ENCODE measurements around the gene CNOT8.
"Not testable (repeated sequence)": the region's sequence is repeated elsewhere in the genome, so short reads cannot be mapped to it uniquely, and the experiment has no call there.

The CNOT8 gene

GRCh38 chr5:154858297-154858971 is at the start of gene CNOT8:
TSS of gene CNOT8 (plus strand) at chr5:154858627. CDS start at chr5:154863279, 4,652 bp downstream.
- peak; percentile 95 for DNase-seq (ENCODE audit: low read depth)

GRCh38 chr5:154811239-154811638 is 47.2 kb upstream of the CNOT8 start:
- DNase-seq (ENCODE audit: low read depth) = no peak

DNA sequence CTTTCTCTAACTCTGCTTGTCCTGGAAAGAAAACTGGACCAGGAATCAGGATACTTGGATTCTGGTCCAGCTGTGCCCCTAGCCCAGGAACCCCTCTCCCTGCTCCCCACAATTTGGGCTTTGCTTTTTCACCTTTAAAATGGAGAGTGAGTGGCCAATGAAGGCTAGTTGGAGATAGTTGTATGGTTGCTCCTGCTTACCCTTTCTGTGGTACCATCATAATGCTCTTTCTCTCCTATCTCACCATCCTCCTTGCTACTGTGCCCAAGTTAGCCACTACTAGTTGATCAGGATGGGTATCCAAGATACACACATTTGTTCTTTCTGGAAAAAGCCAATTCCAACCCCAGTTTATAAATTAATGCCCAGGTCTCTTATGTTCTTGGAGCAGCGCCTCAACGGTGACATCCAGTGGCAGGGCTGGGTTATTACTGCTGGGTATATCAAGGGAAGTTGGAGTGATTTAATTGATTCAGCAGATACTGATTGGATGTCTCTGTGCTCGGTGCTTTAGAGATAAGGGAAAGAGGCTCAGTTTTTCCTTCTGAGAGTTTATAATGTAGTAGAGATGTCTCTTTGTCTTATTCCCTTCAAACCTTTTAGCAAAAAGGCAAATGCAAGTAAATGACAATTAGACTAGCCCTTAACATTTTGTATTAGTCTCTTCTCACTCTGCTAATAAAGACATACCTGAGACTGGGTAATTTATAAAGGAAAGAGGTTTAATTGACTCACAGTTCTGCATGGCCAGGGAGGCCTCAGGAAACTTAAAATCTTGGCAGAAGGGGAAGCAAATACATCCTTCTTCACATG is 46.6 kb upstream of the CNOT8 start:
- no peak for DNase-seq (ENCODE audit: low read depth)

DNA sequence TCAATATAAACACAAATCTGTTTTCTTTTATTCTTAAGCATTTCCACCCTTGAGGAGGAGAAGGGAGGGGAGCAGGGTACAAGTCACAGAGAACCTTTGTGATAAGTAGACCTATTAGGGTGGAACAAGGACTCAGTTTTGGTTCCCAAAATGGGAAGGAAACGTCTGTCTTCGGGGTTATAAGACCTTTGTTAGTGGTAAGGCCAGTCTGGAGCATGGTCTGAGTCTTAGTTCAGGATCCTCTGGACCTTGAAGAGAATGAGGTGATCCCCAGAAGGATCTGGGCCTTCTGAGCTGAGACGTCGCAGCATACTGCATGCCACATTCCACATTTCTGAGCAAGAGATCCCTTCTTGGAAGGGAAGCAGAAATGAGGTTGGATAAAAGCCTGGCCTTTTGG is 45.3 kb upstream of the CNOT8 start:
- no peak for DNase-seq (ENCODE audit: low read depth)

DNA sequence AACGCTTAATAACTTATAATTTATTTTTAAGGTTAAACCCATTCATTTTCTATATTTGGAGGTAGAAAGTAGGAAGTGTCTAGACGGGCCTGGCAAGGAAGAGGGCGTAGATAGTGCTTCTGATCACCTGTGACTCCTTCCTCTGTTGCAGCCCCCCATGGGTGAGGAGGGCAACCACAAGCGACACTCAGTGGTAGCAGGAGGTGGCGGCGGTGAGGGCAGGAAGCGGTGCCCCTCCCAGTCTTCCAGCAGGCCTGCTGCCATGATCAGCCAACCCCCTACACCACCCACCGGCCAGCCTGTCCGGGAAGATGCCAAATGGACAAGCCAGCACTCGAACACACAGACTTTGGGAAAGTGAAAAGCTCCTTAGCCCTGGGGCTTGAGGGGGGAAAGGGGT is 44.7 kb upstream of the CNOT8 start:
- DNase-seq (ENCODE audit: low read depth) = no peak

- no peak for DNase-seq (ENCODE audit: low read depth)
Measured at GRCh38 chr5:154815025-154815424, 43.4 kb upstream of the CNOT8 start.

DNA sequence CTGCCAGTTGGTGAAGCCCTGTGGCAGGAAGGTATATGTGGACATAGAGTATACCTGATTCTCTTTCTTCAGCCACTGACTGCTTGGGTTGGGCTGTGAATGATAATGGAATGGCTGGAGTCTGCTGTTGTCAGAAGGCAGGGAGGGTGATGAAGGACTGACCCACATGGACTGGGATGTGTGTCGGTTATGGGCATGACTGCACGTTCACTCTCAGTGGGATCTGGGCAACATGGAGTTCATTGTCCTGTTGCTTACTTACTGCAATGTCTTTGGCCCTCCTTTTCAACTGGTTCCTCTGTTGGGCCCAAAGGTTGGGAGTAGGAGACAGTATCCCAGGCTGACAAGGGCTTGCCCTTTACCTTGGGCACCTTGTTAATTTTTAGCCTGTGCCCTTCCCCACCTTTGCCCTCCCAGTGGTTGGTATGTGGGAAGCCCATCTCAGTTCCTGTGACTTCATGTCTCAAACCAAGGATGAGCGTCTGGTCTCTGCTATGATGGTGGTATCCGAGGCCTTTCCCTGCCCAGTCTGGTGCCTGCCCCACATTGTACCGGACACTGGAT is 42.7 kb upstream of the CNOT8 start:
- no peak for DNase-seq (ENCODE audit: low read depth)

- no peak for DNase-seq (ENCODE audit: low read depth)
Measured at GRCh38 chr5:154816891-154817492, 41.4 kb upstream of the CNOT8 start.

DNA sequence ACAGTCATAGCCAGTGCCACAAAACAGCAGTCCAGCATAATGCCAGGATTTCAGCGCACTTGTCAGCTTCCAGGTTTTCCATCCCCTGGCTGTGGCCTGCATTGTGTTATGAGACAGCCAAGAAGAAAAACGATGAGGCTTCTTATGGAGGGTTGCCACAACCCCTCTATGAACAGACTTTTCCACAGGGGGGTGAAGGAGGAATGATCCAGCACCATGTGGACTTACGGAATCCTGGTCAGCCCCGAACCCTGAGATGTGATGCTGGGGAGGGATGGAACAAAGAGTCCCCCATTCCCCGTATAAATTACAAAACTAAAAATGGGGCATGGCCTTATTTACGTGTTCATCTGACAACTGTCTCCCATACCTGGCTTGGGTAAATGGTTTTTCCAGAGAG is 40.6 kb upstream of the CNOT8 start:
- DNase-seq (ENCODE audit: low read depth) = no peak

- DNase-seq (ENCODE audit: low read depth) = peak; percentile 60
Measured at GRCh38 chr5:154818471-154819116, 39.8 kb upstream of the CNOT8 start.

GRCh38 chr5:154819546-154819945 is 38.9 kb upstream of the CNOT8 start:
- DNase-seq (ENCODE audit: low read depth) = no peak

DNA sequence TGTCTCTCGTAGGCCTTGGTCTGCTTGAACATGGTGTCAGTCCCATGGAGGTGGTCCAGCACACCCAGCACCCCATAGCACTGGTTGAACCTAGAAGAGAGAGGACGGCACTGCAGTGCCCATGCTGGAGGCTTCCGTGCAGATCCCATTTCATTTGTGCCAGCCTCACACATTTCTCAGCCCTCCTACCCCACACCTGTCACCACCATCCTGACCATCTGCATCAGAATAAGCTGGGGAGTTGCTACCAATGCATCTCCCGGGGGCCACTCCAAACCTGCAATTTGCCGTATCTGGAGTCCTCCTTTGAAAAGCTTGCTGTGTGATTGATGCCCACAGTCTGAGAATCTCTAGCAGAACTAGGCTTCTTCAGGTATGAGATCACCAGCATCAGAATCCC is 38.0 kb upstream of the CNOT8 start:
- DNase-seq (ENCODE audit: low read depth) = no peak

GRCh38 chr5:154822896-154823295 is 35.5 kb upstream of the CNOT8 start:
- not testable (repeated sequence) for DNase-seq (ENCODE audit: low read depth)

DNA sequence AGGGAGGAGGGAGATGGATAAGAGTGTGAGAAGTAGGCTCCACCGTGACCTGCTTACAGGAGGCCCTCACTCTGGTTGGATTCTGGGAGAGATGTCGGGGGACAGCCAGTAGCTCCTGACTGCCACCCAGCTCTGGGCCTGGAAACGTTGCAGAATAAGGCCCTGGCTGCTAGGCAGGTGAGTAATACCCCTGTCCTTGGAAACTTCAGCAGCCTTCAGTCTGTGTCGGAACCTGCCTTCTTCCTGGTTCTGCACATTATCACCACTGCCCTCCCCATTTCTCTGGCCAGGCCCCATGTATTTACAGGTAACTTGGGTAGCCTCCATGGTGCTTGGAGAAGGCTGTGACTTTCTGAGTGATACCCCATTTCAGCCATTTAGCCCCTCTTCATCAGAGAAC is 34.8 kb upstream of the CNOT8 start:
- DNase-seq (ENCODE audit: low read depth) = no peak

- no peak for DNase-seq (ENCODE audit: low read depth)
Measured at GRCh38 chr5:154824070-154824469, 34.4 kb upstream of the CNOT8 start.

DNA sequence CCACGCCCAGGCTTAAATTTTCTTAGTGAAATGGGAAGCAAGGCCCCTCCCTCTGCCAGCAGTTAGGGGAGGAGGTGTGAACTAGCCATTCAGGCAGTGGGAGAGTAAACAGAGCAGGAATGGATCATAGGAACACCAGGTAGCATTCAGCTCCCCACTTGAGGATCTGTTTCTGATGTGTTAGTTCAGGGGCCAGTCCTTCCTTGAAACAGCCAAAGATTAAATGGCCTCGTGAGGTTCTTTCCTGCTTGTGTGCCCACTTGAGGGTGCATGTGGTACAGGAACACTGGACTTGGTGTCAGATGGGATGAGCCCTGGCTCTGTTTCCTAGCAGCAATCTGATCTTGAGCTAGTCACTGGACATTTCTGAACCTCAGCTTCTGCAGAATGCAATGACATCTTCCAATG is 29.2 kb upstream of the CNOT8 start:
- DNase-seq (ENCODE audit: low read depth) = no peak

DNA sequence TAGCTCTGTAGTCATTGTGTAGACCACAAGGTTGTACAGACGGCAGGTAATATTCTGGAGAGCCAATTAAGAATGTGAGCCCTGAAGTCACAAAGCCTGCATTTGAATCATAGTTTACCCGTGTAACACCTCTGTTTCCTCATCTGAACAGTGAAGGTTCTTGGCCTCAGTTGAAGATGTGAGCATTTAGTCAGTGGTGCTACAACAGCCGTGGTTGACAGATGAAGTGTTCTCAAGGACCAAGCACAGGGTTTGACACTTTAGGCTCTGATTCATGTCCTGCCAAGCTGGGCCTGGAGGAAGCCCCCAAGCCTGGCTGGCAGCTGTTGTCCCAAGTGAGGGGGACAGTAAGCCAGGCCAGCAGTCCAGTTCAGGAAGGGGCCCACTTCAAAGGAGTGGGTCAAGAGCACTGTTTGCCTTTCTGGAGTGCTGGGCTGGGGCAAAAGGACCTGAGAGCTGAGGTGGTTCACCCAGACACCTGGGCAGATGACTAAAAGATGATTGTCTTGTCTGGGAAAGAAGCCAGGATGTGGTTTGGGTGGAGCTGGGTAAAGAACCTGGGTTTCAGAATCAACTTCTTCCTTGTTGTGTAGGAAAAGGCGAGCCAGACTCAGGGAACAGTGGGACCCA is 28.7 kb upstream of the CNOT8 start:
- no peak for DNase-seq (ENCODE audit: low read depth)

DNA sequence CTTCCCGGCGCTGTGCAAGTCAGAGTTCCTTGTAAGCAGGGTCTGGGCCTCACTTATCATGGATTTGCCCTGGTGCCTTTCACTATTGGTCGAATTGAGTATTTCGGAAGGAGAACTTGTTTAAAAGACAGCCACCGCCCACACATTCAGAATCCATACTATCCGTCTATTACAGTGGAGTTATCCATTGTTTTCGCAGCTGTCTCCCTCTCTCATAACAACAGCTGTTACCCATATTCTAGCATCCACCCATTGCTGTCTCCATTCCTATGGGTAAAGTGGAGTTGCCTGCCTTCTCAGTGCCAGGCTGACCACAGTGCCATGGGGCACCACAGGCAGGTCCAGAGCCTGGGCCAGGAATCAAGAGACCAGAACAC is 28.2 kb upstream of the CNOT8 start:
- DNase-seq (ENCODE audit: low read depth) = no peak

DNA sequence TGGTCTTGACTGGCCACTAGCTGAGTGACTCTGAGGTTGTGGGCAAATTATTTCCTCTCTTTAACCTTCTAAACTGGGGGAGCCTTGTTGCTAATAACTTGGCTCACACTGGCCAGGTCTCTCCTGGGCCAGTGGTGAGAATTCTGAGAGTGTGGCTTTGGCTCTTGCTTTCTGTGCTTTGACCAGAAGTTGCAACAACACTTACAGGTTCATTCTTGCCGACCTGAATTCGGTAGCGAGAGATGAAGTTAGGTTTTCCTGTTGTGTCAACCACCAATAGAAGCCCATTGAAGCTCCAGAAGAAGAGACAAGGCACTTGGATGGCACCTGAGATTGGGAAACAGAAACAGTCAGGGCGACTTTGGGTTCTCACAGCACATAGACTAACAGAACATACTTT is 27.8 kb upstream of the CNOT8 start:
- no peak for DNase-seq (ENCODE audit: low read depth)

DNA sequence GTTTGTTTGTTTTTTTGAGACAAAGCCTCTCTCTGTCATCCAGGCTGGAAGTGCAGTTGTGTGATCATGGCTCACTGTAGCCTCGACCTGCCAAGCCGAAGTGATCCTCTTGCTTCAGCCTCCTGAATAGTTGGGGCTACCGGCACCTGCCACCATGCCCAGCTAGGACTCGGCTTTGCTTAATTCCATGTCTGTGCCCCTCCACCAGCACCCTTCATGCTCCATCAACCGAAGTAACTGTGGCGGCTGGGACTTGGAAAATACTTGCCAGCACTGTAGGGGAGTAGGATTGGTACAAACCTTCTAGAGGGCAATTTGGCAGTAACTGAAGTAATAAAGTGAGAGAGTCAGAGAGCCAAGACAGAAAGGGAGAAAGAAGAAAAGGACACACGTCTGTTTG is 27.0 kb upstream of the CNOT8 start:
- DNase-seq (ENCODE audit: low read depth) = no peak

- not testable (repeated sequence) for DNase-seq (ENCODE audit: low read depth)
Measured at GRCh38 chr5:154832804-154833203, 25.6 kb upstream of the CNOT8 start.

- DNase-seq (ENCODE audit: low read depth) = no peak
Measured at GRCh38 chr5:154834053-154834452, 24.4 kb upstream of the CNOT8 start.
